Tibial nerve (tissue), 3 donors: ENCODE measurements around the gene ADAD2.

Experiments used
- POLR2A ChIP-seq, 2 donors: fragments of 450-650 bp; IDR thresholded peaks; one replicate each; pipeline ENCODE4 v1.6.1; 2017; ENCODE audit warnings: antibody characterized with exemption in 2 of 2, mild to moderate bottlenecking in 2 of 2, moderate library complexity in 2 of 2
- TF ChIP-seq, protein P1 (sequence below), 5 experiments: fragments of 200-600 bp in 3 of 5; fragments of 450-650 bp in 2 of 5; sonication (generic) in 3 of 5; IDR thresholded peaks; one replicate each; pipeline ENCODE4 v1.5.1; 2016 to 2019; ENCODE audit warnings: antibody characterized with exemption in 5 of 5, mild to moderate bottlenecking in 3 of 5, moderate library complexity in 2 of 5

GRCh38 chr16:84184775-84185174 is 6.2 kb upstream of the ADAD2 start:
- TF ChIP-seq, protein P1, sequence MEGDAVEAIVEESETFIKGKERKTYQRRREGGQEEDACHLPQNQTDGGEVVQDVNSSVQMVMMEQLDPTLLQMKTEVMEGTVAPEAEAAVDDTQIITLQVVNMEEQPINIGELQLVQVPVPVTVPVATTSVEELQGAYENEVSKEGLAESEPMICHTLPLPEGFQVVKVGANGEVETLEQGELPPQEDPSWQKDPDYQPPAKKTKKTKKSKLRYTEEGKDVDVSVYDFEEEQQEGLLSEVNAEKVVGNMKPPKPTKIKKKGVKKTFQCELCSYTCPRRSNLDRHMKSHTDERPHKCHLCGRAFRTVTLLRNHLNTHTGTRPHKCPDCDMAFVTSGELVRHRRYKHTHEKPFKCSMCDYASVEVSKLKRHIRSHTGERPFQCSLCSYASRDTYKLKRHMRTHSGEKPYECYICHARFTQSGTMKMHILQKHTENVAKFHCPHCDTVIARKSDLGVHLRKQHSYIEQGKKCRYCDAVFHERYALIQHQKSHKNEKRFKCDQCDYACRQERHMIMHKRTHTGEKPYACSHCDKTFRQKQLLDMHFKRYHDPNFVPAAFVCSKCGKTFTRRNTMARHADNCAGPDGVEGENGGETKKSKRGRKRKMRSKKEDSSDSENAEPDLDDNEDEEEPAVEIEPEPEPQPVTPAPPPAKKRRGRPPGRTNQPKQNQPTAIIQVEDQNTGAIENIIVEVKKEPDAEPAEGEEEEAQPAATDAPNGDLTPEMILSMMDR (IDR thresholded peaks at IDR 0.05): no peak
- TF ChIP-seq POLR2A (IDR thresholded peaks at IDR 0.05): no peak
